ENCODE data around the gene SLC7A6. TPM values are rescaled to one million over a fixed set of nuclear protein-coding genes. Genes with fewer than 3 reads are reported as not detected.

SLC7A6 gene
- total RNA-seq, 1 experiment from 2014 or later = 28.5 TPM

- RAD21 ChIA-PET (ENCODE audit: low non-redundant PET in 1 of 2, low total read pairs in 2 of 2, uncharacterized antibody in 2 of 2, unreplicated experiment in 2 of 2) = no interaction called here
- no TSS peak for BruUV-seq (replicated peaks)
- Histone ChIP-seq H3K4me1 (ENCODE audit: control insufficient read depth in 1 of 2, insufficient read depth in 2 of 2, low read length in 2 of 2) (peaks cover 7 to 17% of the 10 kb centered on the region in 2 experiments; a peak in 3 of 4 replicates), H3K4me3 (replicated peaks in 1 of 2; ENCODE audit: low read depth in 1 of 2, low read length in 2 of 2) (peak overlapping the region; percentile 96 to 97), H3K9me2 (ENCODE audit: insufficient read depth) (no peaks in the 10 kb centered on the region), H3K79me2 (ENCODE audit: insufficient read depth, low read length) (peaks cover 88% of the 10 kb centered on the region), H2AFZ (ENCODE audit: low read depth, low read length, poor library complexity, severe bottlenecking) (no peak overlapping the region), H3K27me3 (ENCODE audit: insufficient read depth, low read length) (no peaks in the 10 kb centered on the region), H3K36me3 (ENCODE audit: control insufficient read depth in 1 of 2, insufficient read depth in 2 of 2, low read length in 2 of 2) (peaks cover 12 to 20% of the 10 kb centered on the region in 2 experiments; a peak in 2 of 4 replicates), H3K27ac (ENCODE audit: low read depth, low read length) (peak overlapping the region; percentile 70), H3K9ac (ENCODE audit: low read length) (peak overlapping the region; percentile 84), H3K4me2 (ENCODE audit: low read length) (peak overlapping the region; percentile 88), H4K20me1 (ENCODE audit: insufficient read depth) (no peaks in the 10 kb centered on the region), H3K9me3 (ENCODE audit: control insufficient read depth in 1 of 2, insufficient read depth in 1 of 2, low read depth in 1 of 2, low read length in 2 of 2) (no peaks in the 10 kb centered on the region)
- CTCF ChIA-PET = no interaction called here
- DNase-seq (ENCODE audit: low read depth, low spot score) (no peak), ATAC-seq (no peak)
- TF ChIP-seq ZNF274 (IDR thresholded peaks at IDR 0.05; ENCODE audit: low read depth, low read length) (no peak), TCF7L2 (IDR thresholded peaks at IDR 0.05; ENCODE audit: borderline replicate concordance, extremely low read depth, insufficient read depth, insufficient read length) (no peak), EGR1 (IDR thresholded peaks at IDR 0.05; ENCODE audit: low read depth) (no peak), CEBPB (IDR thresholded peaks at IDR 0.05; ENCODE audit: low read depth) (no peak), CBX3 (IDR thresholded peaks at IDR 0.05; ENCODE audit: low read depth) (no peak), SRF (IDR thresholded peaks at IDR 0.05; ENCODE audit: low read depth) (no peak), FOSL1 (IDR thresholded peaks at IDR 0.05; ENCODE audit: low read depth) (no peak), YY1 (IDR thresholded peaks at IDR 0.05; ENCODE audit: extremely low read depth, insufficient replicate concordance, low read depth, low read length) (no peak), REST (IDR thresholded peaks at IDR 0.05; ENCODE audit: low read depth) (no peak), SP1 (IDR thresholded peaks at IDR 0.05; ENCODE audit: low read depth) (no peak), POLR2A (IDR thresholded peaks at IDR 0.05; ENCODE audit: borderline replicate concordance, extremely low read depth, insufficient read depth, insufficient read length) (no peak), POLR2AphosphoS5 (IDR thresholded peaks at IDR 0.05; ENCODE audit: low read depth, low read length) (no peak), ATF3 (IDR thresholded peaks at IDR 0.05) (no peak), EZH2 (IDR thresholded peaks at IDR 0.05) (no peak), ZBTB33 (IDR thresholded peaks at IDR 0.05; ENCODE audit: extremely low read depth, insufficient replicate concordance, low read length) (no peak), SIN3A (IDR thresholded peaks at IDR 0.05; ENCODE audit: low read depth) (no peak)
- intact Hi-C loops (cut with micrococcal nuclease) = loop anchor here (2.0 to 5.0 kb wide), 2 partner anchors 42 to 75 kb away; no protein-coding TSS in a partner anchor
- POLR2A ChIA-PET = no interaction called here
Measured at GRCh38 chr16:68309799-68310198, 45.5 kb downstream of the SLC7A6 start.

Data from HCT116 (cell line).